SK-N-SH (cell line): ENCODE data around the gene ZNF746. TPM values are rescaled to one million over a fixed set of nuclear protein-coding genes. Genes with fewer than 3 reads are reported as not detected.

ENCODE experiments used
- CTCF ChIA-PET: fragments of 300-600, 350-600 bp; formaldehyde crosslinking; extraction: SDS; loops from one replicate; lab custom pipeline; 2021; lab: Yijun Ruan, JAX
- POLR2A ChIA-PET: fragments of 350-600 bp; sonication (Branson Sonifier 250); formaldehyde crosslinking; extraction: SDS; loops from one replicate; lab custom pipeline; 2020; ENCODE audit warnings: antibody characterized with exemption, inconsistent platforms; lab: Yijun Ruan, JAX
- DNase-seq: peaks from one replicate; pipeline ENCODE4 v3.0.0; 2012
- H2AFZ ChIP-seq: fragments of 200-600 bp; sonication (generic); 2 replicates; pipeline ENCODE4 v1.8.1; 2016; ENCODE audit warnings: antibody characterized with exemption, mild to moderate bottlenecking, low read depth
- H3F3A ChIP-seq: fragments of 200-600 bp; sonication (generic); replicated peaks from 2 replicates; pipeline ENCODE3; 2016; ENCODE audit warnings: antibody characterized with exemption, mild to moderate bottlenecking; ENCODE audit not compliant: insufficient read depth
- H3K27ac ChIP-seq, 2 experiments: fragments of 200-500 bp in 1 of 2; fragments of 200-600 bp in 1 of 2; sonication (Bioruptor generic) in 1 of 2; sonication (generic), shearing (Covaris generic) in 1 of 2; 2 replicates each; pipeline versions ENCODE4 v1.5.1 to v1.6.1; 2014 to 2016; ENCODE audit warnings: low read depth in 2 of 2, inconsistent platforms in 1 of 2, low read length in 1 of 2, mild to moderate bottlenecking in 1 of 2, mixed read lengths in 1 of 2
- H3K27me3 ChIP-seq: fragments of 200-600 bp; sonication (generic), shearing (Covaris generic); 2 replicates; pipeline ENCODE4 v1.6.1; 2016; ENCODE audit warnings: mixed run types; ENCODE audit not compliant: insufficient read depth
- H3K36me3 ChIP-seq, 2 experiments: fragments of 200-500 bp in 1 of 2; fragments of 200-600 bp in 1 of 2; sonication (Bioruptor generic) in 1 of 2; sonication (generic) in 1 of 2; replicated peaks in 1 of 2; 2 replicates each; pipeline versions ENCODE3 to v1.5.1; 2014 to 2016; ENCODE audit warnings: low read length in 1 of 2, mild to moderate bottlenecking in 1 of 2; ENCODE audit not compliant: insufficient read depth in 2 of 2, control insufficient read depth in 1 of 2
- H3K4me1 ChIP-seq, 2 experiments: fragments of 200-500 bp in 1 of 2; fragments of 200-600 bp in 1 of 2; sonication (Bioruptor generic) in 1 of 2; sonication (generic), shearing (Covaris generic) in 1 of 2; 2 replicates each; pipeline versions ENCODE4 v1.5.1 to v1.6.1; 2014 to 2016; ENCODE audit warnings: low read depth in 1 of 2, low read length in 1 of 2, mixed run types in 1 of 2; ENCODE audit not compliant: insufficient read depth in 2 of 2, control insufficient read depth in 1 of 2
- H3K4me2 ChIP-seq: fragments of 200-600 bp; sonication (generic), shearing (Covaris generic); 2 replicates; pipeline ENCODE4 v1.6.1; 2017; ENCODE audit warnings: mixed run types
- H3K4me3 ChIP-seq, 2 experiments: fragments of 200-500 bp in 1 of 2; fragments of 200-600 bp in 1 of 2; sonication (Bioruptor generic) in 1 of 2; sonication (generic), shearing (Covaris generic) in 1 of 2; 2 replicates each; pipeline versions ENCODE4 v1.5.1 to v1.8.1; 2014 to 2016; ENCODE audit warnings: low read depth in 2 of 2, inconsistent platforms in 1 of 2, low read length in 1 of 2, mild to moderate bottlenecking in 1 of 2, mixed read lengths in 1 of 2, moderate library complexity in 1 of 2
- H3K79me2 ChIP-seq: fragments of 200-600 bp; sonication (generic); 2 replicates; pipeline ENCODE4 v1.8.1; 2017; ENCODE audit warnings: mild to moderate bottlenecking; ENCODE audit not compliant: insufficient read depth
- H3K9ac ChIP-seq: fragments of 200-600 bp; sonication (generic); 2 replicates; pipeline ENCODE4 v1.6.1; 2017; ENCODE audit warnings: mixed run types
- H3K9me2 ChIP-seq: fragments of 200-600 bp; sonication (generic); 2 replicates; pipeline ENCODE4 v1.6.1; 2017; ENCODE audit warnings: mixed run types
- H3K9me3 ChIP-seq: fragments of 200-600 bp; sonication (generic); 2 replicates; pipeline ENCODE4 v1.6.1; 2017; ENCODE audit warnings: mixed run types, mild to moderate bottlenecking, moderate library complexity
- H4K20me1 ChIP-seq: fragments of 200-600 bp; sonication (generic); 2 replicates; pipeline ENCODE4 v1.6.1; 2017; ENCODE audit warnings: mild to moderate bottlenecking, mixed run types; ENCODE audit not compliant: insufficient read depth
- ELF1 ChIP-seq: IDR thresholded peaks from 2 replicates; pipeline ENCODE4 v1.4.0; 2012
- EP300 ChIP-seq, 2 experiments: IDR thresholded peaks; 2 replicates each; pipeline versions ENCODE4 v1.4.0 to v1.6.1; 2012; ENCODE audit warnings: borderline replicate concordance in 1 of 2, low read depth in 1 of 2, low read length in 1 of 2
- FOSL2 ChIP-seq: IDR thresholded peaks from 2 replicates; pipeline ENCODE4 v1.4.0; 2012; ENCODE audit warnings: low read depth, mild to moderate bottlenecking, moderate library complexity, borderline replicate concordance
- FOXJ3 ChIP-seq: sonication (generic); formaldehyde crosslinking; IDR thresholded peaks from 2 replicates; pipeline ENCODE4 v1.5.1; 2020; ENCODE audit warnings: mild to moderate bottlenecking, missing genetic modification reagents
- FOXM1 ChIP-seq: IDR thresholded peaks from 2 replicates; pipeline ENCODE4 v1.4.0; 2012; ENCODE audit warnings: low read depth, mild to moderate bottlenecking
- POLR2AphosphoS5 ChIP-seq: IDR thresholded peaks from 2 replicates; pipeline ENCODE4 v1.6.1; 2012; ENCODE audit warnings: low read depth, low read length
- SIN3A ChIP-seq: IDR thresholded peaks from 2 replicates; pipeline ENCODE4 v1.6.1; 2012; ENCODE audit warnings: low read depth, mild to moderate bottlenecking, low read length, moderate library complexity, borderline replicate concordance
- TCF12 ChIP-seq: IDR thresholded peaks from 2 replicates; pipeline ENCODE4 v1.4.0; 2012
- TEAD4 ChIP-seq: IDR thresholded peaks from 2 replicates; pipeline ENCODE4 v1.4.0; 2012; ENCODE audit warnings: mild to moderate bottlenecking, borderline replicate concordance; ENCODE audit not compliant: insufficient read depth
- YY1 ChIP-seq: IDR thresholded peaks from 2 replicates; pipeline ENCODE4 v1.4.0; 2012; ENCODE audit warnings: low read depth, mild to moderate bottlenecking
- WGBS: methylation state at CpG from one replicate; pipeline ENCODE4 v1.1.6; 2017; ENCODE audit warnings: low lambda C conversion rate; 5-methylcytosine and 5-hydroxymethylcytosine counted together
- polyA plus RNA-seq, 3 experiments: library from polyadenylated mRNA; depleted of rRNA; stranded (reverse); fragments of >200 nt; gene quantifications; 2 replicates each; pipeline ENCODE4 v1.2.3, GENCODE V29; 2012
- TF ChIP-seq, protein P1 (sequence below): IDR thresholded peaks from 2 replicates; pipeline ENCODE4; 2012
- TF ChIP-seq, protein P2 (sequence below): IDR thresholded peaks from 2 replicates; pipeline ENCODE4 v1.6.1; 2012; ENCODE audit warnings: mild to moderate bottlenecking, low read depth, low read length, moderate library complexity
- TF ChIP-seq, protein P3 (sequence below): fragments of 200-600 bp; sonication (generic); IDR thresholded peaks from 2 replicates; pipeline ENCODE4 v1.6.1; 2017; ENCODE audit warnings: antibody characterized with exemption, mild to moderate bottlenecking, moderate library complexity
- TF ChIP-seq, protein P4 (sequence below): fragments of 150-350 bp; IDR thresholded peaks from 2 replicates; pipeline ENCODE4 v1.6.1; 2016; ENCODE audit warnings: mild to moderate bottlenecking, low read depth, low read length

Gene ZNF746
- polyA plus RNA-seq, 1 of the 3 experiments (the other 2 are of a cell fraction), result 11.1 TPM

DNA sequence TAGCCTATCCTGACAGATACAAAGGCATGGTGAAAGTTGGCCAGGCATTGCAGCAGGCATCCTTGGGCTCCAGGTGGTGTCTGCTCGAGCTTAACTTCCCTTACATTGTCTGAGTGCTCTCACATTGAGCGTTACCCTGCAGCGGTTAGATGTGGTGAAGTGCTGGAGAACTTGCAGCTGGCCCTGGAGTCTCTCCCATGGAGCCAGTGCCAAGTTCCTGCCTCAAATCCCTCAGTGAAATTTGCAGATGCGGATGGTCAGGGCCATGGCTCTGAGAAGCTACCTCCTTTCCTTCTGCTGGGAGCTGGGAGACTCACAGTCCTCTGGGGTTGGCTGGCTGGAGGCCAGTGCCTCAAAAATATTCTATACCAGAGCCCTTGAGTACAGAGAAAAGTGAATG is 3.3 kb upstream of the ZNF746 start:
- Histone ChIP-seq H3K4me3 (no peak overlapping the region), H3K9me3 (peaks cover 7% of the 10 kb centered on the region; the same call in 1 of the 2 replicates), H3K27me3 (no peaks in the 10 kb centered on the region), H3K9ac (no peak overlapping the region), H3K79me2 (peaks cover 12% of the 10 kb centered on the region), H3K4me2 (no peak overlapping the region), H3K9me2 (no peaks in the 10 kb centered on the region), H4K20me1 (peaks cover 2% of the 10 kb centered on the region), H2AFZ (no peak overlapping the region), H3K36me3 (peaks cover 0 to 3% of the 10 kb centered on the region in 2 experiments), H3K27ac (no peak overlapping the region)
- POLR2A ChIA-PET, result no interaction called here
- no peak for DNase-seq
- WGBS, result 43% methylated on average over 4 of the region's 4 CpGs
- TF ChIP-seq YY1, result no peak
- TF ChIP-seq FOSL2, result no peak
- TF ChIP-seq FOXJ3 (CRISPR knock-in tag), result no peak
- no peak for TF ChIP-seq TCF12
- no peak for TF ChIP-seq EP300 (IDR thresholded peaks at IDR 0.05; ENCODE audit: borderline replicate concordance in 1 of 2, low read depth in 1 of 2, low read length in 1 of 2)
- TF ChIP-seq, protein P1, sequence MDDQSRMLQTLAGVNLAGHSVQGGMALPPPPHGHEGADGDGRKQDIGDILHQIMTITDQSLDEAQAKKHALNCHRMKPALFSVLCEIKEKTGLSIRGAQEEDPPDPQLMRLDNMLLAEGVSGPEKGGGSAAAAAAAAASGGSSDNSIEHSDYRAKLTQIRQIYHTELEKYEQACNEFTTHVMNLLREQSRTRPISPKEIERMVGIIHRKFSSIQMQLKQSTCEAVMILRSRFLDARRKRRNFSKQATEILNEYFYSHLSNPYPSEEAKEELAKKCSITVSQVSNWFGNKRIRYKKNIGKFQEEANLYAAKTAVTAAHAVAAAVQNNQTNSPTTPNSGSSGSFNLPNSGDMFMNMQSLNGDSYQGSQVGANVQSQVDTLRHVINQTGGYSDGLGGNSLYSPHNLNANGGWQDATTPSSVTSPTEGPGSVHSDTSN, result no peak
- TF ChIP-seq, protein P2, sequence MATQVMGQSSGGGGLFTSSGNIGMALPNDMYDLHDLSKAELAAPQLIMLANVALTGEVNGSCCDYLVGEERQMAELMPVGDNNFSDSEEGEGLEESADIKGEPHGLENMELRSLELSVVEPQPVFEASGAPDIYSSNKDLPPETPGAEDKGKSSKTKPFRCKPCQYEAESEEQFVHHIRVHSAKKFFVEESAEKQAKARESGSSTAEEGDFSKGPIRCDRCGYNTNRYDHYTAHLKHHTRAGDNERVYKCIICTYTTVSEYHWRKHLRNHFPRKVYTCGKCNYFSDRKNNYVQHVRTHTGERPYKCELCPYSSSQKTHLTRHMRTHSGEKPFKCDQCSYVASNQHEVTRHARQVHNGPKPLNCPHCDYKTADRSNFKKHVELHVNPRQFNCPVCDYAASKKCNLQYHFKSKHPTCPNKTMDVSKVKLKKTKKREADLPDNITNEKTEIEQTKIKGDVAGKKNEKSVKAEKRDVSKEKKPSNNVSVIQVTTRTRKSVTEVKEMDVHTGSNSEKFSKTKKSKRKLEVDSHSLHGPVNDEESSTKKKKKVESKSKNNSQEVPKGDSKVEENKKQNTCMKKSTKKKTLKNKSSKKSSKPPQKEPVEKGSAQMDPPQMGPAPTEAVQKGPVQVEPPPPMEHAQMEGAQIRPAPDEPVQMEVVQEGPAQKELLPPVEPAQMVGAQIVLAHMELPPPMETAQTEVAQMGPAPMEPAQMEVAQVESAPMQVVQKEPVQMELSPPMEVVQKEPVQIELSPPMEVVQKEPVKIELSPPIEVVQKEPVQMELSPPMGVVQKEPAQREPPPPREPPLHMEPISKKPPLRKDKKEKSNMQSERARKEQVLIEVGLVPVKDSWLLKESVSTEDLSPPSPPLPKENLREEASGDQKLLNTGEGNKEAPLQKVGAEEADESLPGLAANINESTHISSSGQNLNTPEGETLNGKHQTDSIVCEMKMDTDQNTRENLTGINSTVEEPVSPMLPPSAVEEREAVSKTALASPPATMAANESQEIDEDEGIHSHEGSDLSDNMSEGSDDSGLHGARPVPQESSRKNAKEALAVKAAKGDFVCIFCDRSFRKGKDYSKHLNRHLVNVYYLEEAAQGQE, result no peak
- no peak for TF ChIP-seq SIN3A
- no peak for TF ChIP-seq POLR2AphosphoS5
- TF ChIP-seq, protein P3, sequence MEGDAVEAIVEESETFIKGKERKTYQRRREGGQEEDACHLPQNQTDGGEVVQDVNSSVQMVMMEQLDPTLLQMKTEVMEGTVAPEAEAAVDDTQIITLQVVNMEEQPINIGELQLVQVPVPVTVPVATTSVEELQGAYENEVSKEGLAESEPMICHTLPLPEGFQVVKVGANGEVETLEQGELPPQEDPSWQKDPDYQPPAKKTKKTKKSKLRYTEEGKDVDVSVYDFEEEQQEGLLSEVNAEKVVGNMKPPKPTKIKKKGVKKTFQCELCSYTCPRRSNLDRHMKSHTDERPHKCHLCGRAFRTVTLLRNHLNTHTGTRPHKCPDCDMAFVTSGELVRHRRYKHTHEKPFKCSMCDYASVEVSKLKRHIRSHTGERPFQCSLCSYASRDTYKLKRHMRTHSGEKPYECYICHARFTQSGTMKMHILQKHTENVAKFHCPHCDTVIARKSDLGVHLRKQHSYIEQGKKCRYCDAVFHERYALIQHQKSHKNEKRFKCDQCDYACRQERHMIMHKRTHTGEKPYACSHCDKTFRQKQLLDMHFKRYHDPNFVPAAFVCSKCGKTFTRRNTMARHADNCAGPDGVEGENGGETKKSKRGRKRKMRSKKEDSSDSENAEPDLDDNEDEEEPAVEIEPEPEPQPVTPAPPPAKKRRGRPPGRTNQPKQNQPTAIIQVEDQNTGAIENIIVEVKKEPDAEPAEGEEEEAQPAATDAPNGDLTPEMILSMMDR, result no peak
- TF ChIP-seq, protein P4, sequence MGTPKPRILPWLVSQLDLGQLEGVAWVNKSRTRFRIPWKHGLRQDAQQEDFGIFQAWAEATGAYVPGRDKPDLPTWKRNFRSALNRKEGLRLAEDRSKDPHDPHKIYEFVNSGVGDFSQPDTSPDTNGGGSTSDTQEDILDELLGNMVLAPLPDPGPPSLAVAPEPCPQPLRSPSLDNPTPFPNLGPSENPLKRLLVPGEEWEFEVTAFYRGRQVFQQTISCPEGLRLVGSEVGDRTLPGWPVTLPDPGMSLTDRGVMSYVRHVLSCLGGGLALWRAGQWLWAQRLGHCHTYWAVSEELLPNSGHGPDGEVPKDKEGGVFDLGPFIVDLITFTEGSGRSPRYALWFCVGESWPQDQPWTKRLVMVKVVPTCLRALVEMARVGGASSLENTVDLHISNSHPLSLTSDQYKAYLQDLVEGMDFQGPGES, result no peak
- TF ChIP-seq FOXM1, result no peak
- TF ChIP-seq TEAD4, result no peak
- no peak for TF ChIP-seq ELF1
- TF ChIP-seq, all 33 proteins: peak for 0
- Histone ChIP-seq H3F3A (no peaks in the 10 kb centered on the region), H3K4me1 (peaks cover 2 to 3% of the 10 kb centered on the region in 2 experiments; a peak in 1 of 4 replicates)
- CTCF ChIA-PET, result interaction anchor here (1.2 to 1.5 kb wide), 3 partner anchors 40 to 241 kb away, joined by 4 to 5 read pairs (median 4); partner anchors contain the start of gene ZNF777
